ENCODE results near the gene ANKHD1. TPM values are rescaled to one million over a fixed set of nuclear protein-coding genes. Genes with fewer than 3 reads are reported as not detected.
"Not testable (repeated sequence)": the region's sequence is repeated elsewhere in the genome, so short reads cannot be mapped to it uniquely, and the experiment has no call there.

ANKHD1 gene
- total and polyA plus RNA-seq, 9 of the 15 experiments (the other 6 are each of a cell fraction or from before 2014, with no cell fraction given), result 38.9 to 138 (median 78.7) TPM

- H3K4me3 ChIP-seq; H3K27me3 ChIP-seq (ENCODE audit: control insufficient read depth in 2 of 2, insufficient read depth in 2 of 2, low read length in 2 of 2); BruUV-seq (replicated peaks); intact Hi-C loops (cut with micrococcal nuclease); H3K27ac ChIP-seq (ENCODE audit: extremely low read depth, low read depth, low read length); H2AFZ ChIP-seq (ENCODE audit: low read depth, low read length); DNase-seq (ENCODE audit: extremely low read depth in 1 of 4, low spot score in 3 of 4); H3K36me3 ChIP-seq (ENCODE audit: control insufficient read depth, insufficient read depth, low read length); H3K9me3 ChIP-seq (replicated peaks; ENCODE audit: control insufficient read depth, insufficient read depth, low read depth, low read length); FAIRE-seq; H3K9ac ChIP-seq (ENCODE audit: insufficient read depth in 1 of 2, low read depth in 2 of 2, low read length in 2 of 2); H3K4me2 ChIP-seq (ENCODE audit: insufficient read depth, low read length); H3K9me1 ChIP-seq (ENCODE audit: control insufficient read depth, insufficient read depth, low read length); in situ Hi-C loops (cut with MboI); H4K20me1 ChIP-seq (replicated peaks; ENCODE audit: control insufficient read depth, insufficient read depth, low read length); CTCF ChIA-PET (ENCODE audit: low intra/inter-chr PET ratio); ATAC-seq: not testable (repeated sequence)
- Histone ChIP-seq H3K4me1 (replicated peaks in 1 of 2; ENCODE audit: control insufficient read depth in 2 of 2, insufficient read depth in 2 of 2, low read length in 2 of 2) (peaks cover 10 to 11% of the 10 kb centered on the region in 2 experiments; a peak in 3 of 5 replicates), H3K79me2 (ENCODE audit: control insufficient read depth, insufficient read depth, low read length) (peaks cover 98% of the 10 kb centered on the region)
- TF ChIP-seq HMBOX1 (IDR thresholded peaks at IDR 0.05), result peak; percentile 65; the same call in 1 of the 2 replicates
- WGBS (ENCODE audit: insufficient coverage, low coverage, missing lambda C conversion rate), result 70% methylated on average over 7 of the region's 7 CpGs
- POLR2A ChIA-PET, result interaction anchor here (4.1 kb wide), 1 partner anchor 20 kb away, joined by 18 read pairs; the partner anchor contains the start of gene ANKHD1
These were observed 19.7 kb downstream of the ANKHD1 start for GRCh38 chr5:140421375-140421774.

- Histone ChIP-seq H4K20me1 (replicated peaks; ENCODE audit: control insufficient read depth, insufficient read depth, low read length) (peaks cover 4% of the 10 kb centered on the region), H2AFZ (ENCODE audit: low read depth, low read length) (no peak overlapping the region), H3K9me3 (replicated peaks; ENCODE audit: control insufficient read depth, insufficient read depth, low read depth, low read length) (no peaks in the 10 kb centered on the region), H3K4me3 (no peak overlapping the region), H3K79me2 (ENCODE audit: control insufficient read depth, insufficient read depth, low read length) (peaks cover 80% of the 10 kb centered on the region), H3K36me3 (ENCODE audit: control insufficient read depth, insufficient read depth, low read length) (0 out of 3 replicates have a peak, but pooled peaks cover 5% of the 10 kb centered on the region), H3K4me1 (replicated peaks in 1 of 2; ENCODE audit: control insufficient read depth in 2 of 2, insufficient read depth in 2 of 2, low read length in 2 of 2) (peaks cover 10 to 11% of the 10 kb centered on the region in 2 experiments; a peak in 3 of 5 replicates), H3K4me2 (ENCODE audit: insufficient read depth, low read length) (no peak overlapping the region), H3K9ac (ENCODE audit: insufficient read depth in 1 of 2, low read depth in 2 of 2, low read length in 2 of 2) (no peak overlapping the region), H3K27me3 (ENCODE audit: control insufficient read depth in 2 of 2, insufficient read depth in 2 of 2, low read length in 2 of 2) (no peaks in the 10 kb centered on the region), H3K27ac (ENCODE audit: extremely low read depth, low read depth, low read length) (no peak overlapping the region), H3K9me1 (ENCODE audit: control insufficient read depth, insufficient read depth, low read length) (no peaks in the 10 kb centered on the region)
- no TSS peak for BruUV-seq (replicated peaks)
- DNase-seq (ENCODE audit: extremely low read depth in 1 of 4, low spot score in 3 of 4) (no peak), FAIRE-seq (no peak), ATAC-seq (no peak)
- ChIA-PET POLR2A (interaction anchor here (2.3 kb wide), 1 partner anchor 11 kb away, joined by 6 read pairs; no protein-coding TSS in a partner anchor), CTCF (ENCODE audit: low intra/inter-chr PET ratio) (no interaction called here)
- in situ Hi-C loops (cut with MboI), result no loop called here
- intact Hi-C loops (cut with micrococcal nuclease), result no loop called here
- 90% methylated on average over 2 of the region's 2 CpGs for WGBS (ENCODE audit: insufficient coverage, low coverage, missing lambda C conversion rate)
- no peak for TF ChIP-seq NUFIP1 (IDR thresholded peaks at IDR 0.05; ENCODE audit: partially characterized antibody)
These were observed 22.0 kb downstream of the ANKHD1 start for GRCh38 chr5:140423609-140424008.
